Measurements from ENCODE around the gene TWIST2.

The TWIST2 gene

GRCh38 chr2:238924796-238925195 is 76.9 kb downstream of the TWIST2 start:
- H3K4me3 ChIP-seq (replicated peaks; ENCODE audit: insufficient read depth, low read length) = no peak overlapping the region
- H3K27ac ChIP-seq (replicated peaks) = no peak overlapping the region
- no peak for DNase-seq (ENCODE audit: low read depth in 1 of 2, low spot score in 1 of 2)
- TF ChIP-seq SPI1 (IDR thresholded peaks at IDR 0.05; ENCODE audit: borderline replicate concordance, low read depth) = no peak
- TF ChIP-seq CTCF (IDR thresholded peaks at IDR 0.05; ENCODE audit: insufficient read depth, low read length) = no peak
- TF ChIP-seq GABPA (IDR thresholded peaks at IDR 0.05; ENCODE audit: low read depth) = no peak
- no peak for TF ChIP-seq POLR2AphosphoS5 (IDR thresholded peaks at IDR 0.05; ENCODE audit: low read depth)
- no peak for TF ChIP-seq REST (IDR thresholded peaks at IDR 0.05; ENCODE audit: insufficient replicate concordance, low read depth)
- H3K27me3 ChIP-seq (ENCODE audit: insufficient read depth, poor library complexity, severe bottlenecking) = no peaks in the 10 kb centered on the region

GRCh38 chr2:238925281-238925680 is 77.4 kb downstream of the TWIST2 start:
- Histone ChIP-seq H3K4me3 (replicated peaks; ENCODE audit: insufficient read depth, low read length) (no peak overlapping the region), H3K27me3 (ENCODE audit: insufficient read depth, poor library complexity, severe bottlenecking) (no peaks in the 10 kb centered on the region), H3K27ac (replicated peaks) (no peak overlapping the region)
- TF ChIP-seq GABPA (IDR thresholded peaks at IDR 0.05; ENCODE audit: low read depth) = no peak
- TF ChIP-seq POLR2AphosphoS5 (IDR thresholded peaks at IDR 0.05; ENCODE audit: low read depth) = no peak
- TF ChIP-seq REST (IDR thresholded peaks at IDR 0.05; ENCODE audit: insufficient replicate concordance, low read depth) = no peak
- no peak for TF ChIP-seq CTCF (IDR thresholded peaks at IDR 0.05; ENCODE audit: insufficient read depth, low read length)
- TF ChIP-seq SPI1 (IDR thresholded peaks at IDR 0.05; ENCODE audit: borderline replicate concordance, low read depth) = no peak
- DNase-seq (ENCODE audit: low read depth in 1 of 2, low spot score in 1 of 2) = no peak

GRCh38 chr2:238925816-238926521 is 78.1 kb downstream of the TWIST2 start:
- no peak overlapping the region for H3K4me3 ChIP-seq (replicated peaks; ENCODE audit: insufficient read depth, low read length)
- no peak overlapping the region for H3K27ac ChIP-seq (replicated peaks)
- H3K27me3 ChIP-seq (ENCODE audit: insufficient read depth, poor library complexity, severe bottlenecking) = no peaks in the 10 kb centered on the region
- no peak for DNase-seq (ENCODE audit: low read depth in 1 of 2, low spot score in 1 of 2)
- TF ChIP-seq POLR2AphosphoS5 (IDR thresholded peaks at IDR 0.05; ENCODE audit: low read depth) = no peak
- TF ChIP-seq CTCF (IDR thresholded peaks at IDR 0.05; ENCODE audit: insufficient read depth, low read length) = no peak
- TF ChIP-seq REST (IDR thresholded peaks at IDR 0.05; ENCODE audit: insufficient replicate concordance, low read depth) = no peak
- no peak for TF ChIP-seq SPI1 (IDR thresholded peaks at IDR 0.05; ENCODE audit: borderline replicate concordance, low read depth)
- TF ChIP-seq GABPA (IDR thresholded peaks at IDR 0.05; ENCODE audit: low read depth) = no peak

All from HL-60 (cell line).